Measurements from ENCODE around the gene CIB1. TPM values are rescaled to one million over a fixed set of nuclear protein-coding genes. Genes with fewer than 3 reads are reported as not detected.

The CIB1 gene
- total and polyA plus RNA-seq, 4 experiments from 2014 or later = 95.2 to 345 (median 179) TPM

DNA sequence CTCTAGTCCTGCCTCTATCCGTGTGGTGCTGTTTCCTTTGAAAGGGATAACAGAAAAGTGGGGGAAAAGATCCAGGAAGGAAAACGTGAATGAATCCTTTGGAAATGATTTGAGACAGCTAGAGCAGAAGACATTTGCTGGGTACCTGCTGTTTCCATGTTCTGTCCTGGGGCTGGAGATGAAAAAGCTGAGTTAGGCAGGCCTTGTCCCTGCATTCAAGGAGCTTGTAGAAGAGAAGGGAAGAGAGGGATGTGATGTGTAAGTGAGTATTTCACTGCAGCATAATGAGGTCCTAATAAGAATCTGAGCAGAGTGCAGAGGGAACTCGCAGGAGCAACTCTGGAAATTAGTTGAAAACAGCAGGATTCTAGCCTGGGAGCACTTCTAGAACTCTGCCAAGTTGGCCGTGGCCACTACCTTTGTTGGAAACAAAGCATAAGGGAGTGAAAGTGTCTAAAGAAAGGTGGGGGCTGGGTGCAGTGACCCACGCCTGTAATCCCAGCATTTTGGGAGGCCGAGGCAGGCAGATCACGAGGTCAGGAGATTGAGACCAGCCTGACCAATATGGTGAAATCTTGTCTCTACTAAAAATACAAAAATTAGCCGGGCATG lies 46.4 kb downstream of the CIB1 start:
- Mint-ChIP-seq H3K9me3 (no peaks in the 10 kb centered on the region), H3K36me3 (no peaks in the 10 kb centered on the region), H3K4me3 (peak overlapping the region in 3 of 8 donors; percentile 12 to 39 (median 18)), H3K4me1 (peaks cover 17 to 34% (median 25%) of the 10 kb centered on the region in 4 donors), H3K27ac (peak overlapping the region in 2 of 7 donors; percentile 25 to 61), H3K27me3 (no peaks in the 10 kb centered on the region)
- no peaks in the 10 kb centered on the region for H3K27me3 ChIP-seq (ENCODE audit: insufficient read depth, low read length)
- ChIA-PET POLR2A (ENCODE audit: partially characterized antibody) (interaction anchor here (1.0 to 4.3 kb wide), 2 partner anchors 14 to 43 kb away, joined by 3 to 27 read pairs; partner anchors contain the start of gene SEMA4B), CTCF (ENCODE audit: partially characterized antibody) (interaction anchor here (1.6 kb wide), 1 partner anchor 16 kb away, joined by 3 read pairs; no protein-coding TSS in a partner anchor)
- H3K27ac ChIP-seq (ENCODE audit: low read depth, low read length) = no peak overlapping the region
- no peaks in the 10 kb centered on the region for H3K9me3 ChIP-seq (ENCODE audit: control insufficient read depth in 1 of 2, low read length in 2 of 2)
- intact Hi-C loops (cut with micrococcal nuclease) = no loop called here
- H3K4me1 ChIP-seq (ENCODE audit: insufficient read depth, low read length) = peaks cover 29% of the 10 kb centered on the region
- no peak overlapping the region for H3K4me3 ChIP-seq (ENCODE audit: low read length in 2 of 2)
- no peak for DNase-seq
- no peaks in the 10 kb centered on the region for H3K36me3 ChIP-seq (ENCODE audit: insufficient read depth, low read length)

DNA sequence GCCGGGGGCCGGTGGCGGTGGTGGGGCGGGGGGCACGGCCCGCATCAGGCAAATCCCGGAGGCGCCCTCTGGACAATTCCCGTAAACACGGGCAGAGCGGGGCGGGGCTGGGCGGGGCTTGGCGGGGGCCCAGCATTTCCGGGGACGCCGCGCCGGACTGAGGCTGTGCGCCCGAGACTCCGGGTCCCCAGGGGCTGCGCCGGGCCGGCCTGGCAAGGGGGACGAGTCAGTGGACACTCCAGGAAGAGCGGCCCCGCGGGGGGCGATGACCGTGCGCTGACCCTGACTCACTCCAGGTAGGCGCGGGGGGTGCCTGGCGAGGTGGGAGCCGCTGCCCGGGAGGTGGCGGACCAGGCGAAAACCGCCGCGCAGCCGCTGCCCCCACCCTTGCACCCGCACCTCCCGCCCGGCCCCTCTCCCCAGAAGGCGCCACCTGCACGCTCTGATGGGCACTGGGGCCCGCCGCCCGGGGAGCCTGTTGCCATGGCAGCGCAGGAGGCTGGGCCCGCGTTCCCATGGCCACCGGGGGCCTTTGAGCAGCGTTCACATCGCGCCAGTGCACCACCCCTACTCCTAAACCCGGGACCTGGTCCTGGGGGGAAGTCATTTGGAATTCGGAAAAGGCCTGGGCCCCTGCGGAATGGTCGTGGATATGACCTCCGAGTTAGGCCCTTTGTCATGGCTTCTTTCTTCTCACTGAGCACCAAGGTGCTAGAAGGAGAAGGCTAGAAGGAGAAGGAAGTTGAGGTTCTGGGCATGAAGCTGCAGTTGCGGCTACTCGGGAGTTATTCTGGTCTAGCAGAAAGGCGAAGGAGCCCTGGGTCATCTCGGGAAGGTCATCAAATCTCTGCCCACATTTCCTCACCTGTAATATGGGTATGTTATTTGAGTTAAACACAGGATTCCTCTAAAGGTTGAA lies 48.7 kb downstream of the CIB1 start:
- Mint-ChIP-seq H3K27me3 (no peaks in the 10 kb centered on the region), H3K9me3 (no peaks in the 10 kb centered on the region), H3K4me1 (peaks cover 10 to 18% (median 14%) of the 10 kb centered on the region in 4 donors), H3K36me3 (no peaks in the 10 kb centered on the region), H3K27ac (peak overlapping the region; percentile 4 to 86 (median 81)), H3K4me3 (peak overlapping the region; percentile 81 to 92 (median 88))
- CTCF ChIA-PET (ENCODE audit: partially characterized antibody) = interaction anchor here (1.0 kb wide), 1 partner anchor 36 kb away, joined by 3 read pairs; no protein-coding TSS in a partner anchor
- H3K9me3 ChIP-seq (ENCODE audit: control insufficient read depth in 1 of 2, low read length in 2 of 2) = no peaks in the 10 kb centered on the region
- peaks cover 17% of the 10 kb centered on the region for H3K4me1 ChIP-seq (ENCODE audit: insufficient read depth, low read length)
- intact Hi-C loops (cut with micrococcal nuclease) = loop anchor here (2.0 kb wide), 2 partner anchors 16 to 46 kb away; partner anchors contain the start of gene SEMA4B
- DNase-seq = peak; percentile 56 to 71 (median 65)
- no peaks in the 10 kb centered on the region for H3K27me3 ChIP-seq (ENCODE audit: insufficient read depth, low read length)
- peak overlapping the region; percentile 51 for H3K27ac ChIP-seq (ENCODE audit: low read depth, low read length)
- peak overlapping the region; percentile 6 to 63 for H3K4me3 ChIP-seq (ENCODE audit: low read length in 2 of 2)
- POLR2A ChIA-PET (ENCODE audit: partially characterized antibody) = interaction anchor here (1.0 to 4.3 kb wide), 3 partner anchors 16 to 86 kb away, joined by 4 to 27 read pairs (median 4); partner anchors contain the start of genes NGRN and SEMA4B
- H3K36me3 ChIP-seq (ENCODE audit: insufficient read depth, low read length) = no peaks in the 10 kb centered on the region

DNA sequence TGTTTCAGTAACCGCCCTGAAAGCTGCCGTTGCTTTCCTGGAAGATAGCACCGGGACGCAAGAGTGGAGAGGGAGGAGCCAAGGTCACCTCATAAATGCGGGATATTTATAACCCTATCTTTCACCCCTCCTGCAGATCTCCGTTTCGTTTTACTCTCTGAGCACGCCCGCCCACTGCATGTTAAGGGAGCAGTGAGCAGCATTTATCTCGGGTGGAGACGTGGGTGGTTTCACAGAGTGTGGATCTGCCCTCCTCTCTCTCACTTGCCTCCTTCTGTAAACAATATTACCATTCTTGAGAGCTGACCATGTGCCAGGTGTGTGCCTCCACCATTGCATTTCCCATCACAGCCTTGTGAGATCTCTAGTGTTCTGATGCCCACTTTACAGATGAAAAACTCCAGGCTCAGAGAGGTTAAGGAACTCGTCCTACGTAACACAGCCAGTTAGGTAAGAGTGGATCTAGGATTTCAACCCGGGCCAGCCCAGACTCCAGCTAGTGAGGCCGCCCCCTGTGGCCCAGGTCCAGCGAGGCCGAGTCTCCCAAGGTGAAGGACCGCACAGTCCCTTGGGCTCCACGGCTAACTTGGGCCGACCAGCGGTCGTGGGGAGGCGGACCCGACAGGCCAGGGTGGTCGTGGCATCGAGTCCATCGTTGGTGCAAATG lies 49.5 kb downstream of the CIB1 start:
- peak overlapping the region; percentile 77 to 91 (median 87) for H3K4me3 Mint-ChIP-seq
- Histone ChIP-seq H3K36me3 (ENCODE audit: insufficient read depth, low read length) (no peaks in the 10 kb centered on the region), H3K4me1 (ENCODE audit: insufficient read depth, low read length) (peaks cover 17% of the 10 kb centered on the region), H3K4me3 (ENCODE audit: low read length in 2 of 2) (peak overlapping the region; percentile 6 to 63), H3K27me3 (ENCODE audit: insufficient read depth, low read length) (no peaks in the 10 kb centered on the region), H3K27ac (ENCODE audit: low read depth, low read length) (peak overlapping the region; percentile 51), H3K9me3 (ENCODE audit: control insufficient read depth in 1 of 2, low read length in 2 of 2) (no peaks in the 10 kb centered on the region)
- no peaks in the 10 kb centered on the region for H3K9me3 Mint-ChIP-seq
- H3K27ac Mint-ChIP-seq = peak overlapping the region; percentile 63 to 90 (median 79)
- peaks cover 10 to 21% (median 16%) of the 10 kb centered on the region in 4 donors for H3K4me1 Mint-ChIP-seq
- ChIA-PET CTCF (ENCODE audit: partially characterized antibody) (interaction anchor here (1.0 kb wide), 1 partner anchor 37 kb away, joined by 3 read pairs; no protein-coding TSS in a partner anchor), POLR2A (ENCODE audit: partially characterized antibody) (interaction anchor here (1.0 to 4.3 kb wide), 4 partner anchors 11 to 85 kb away, joined by 3 to 27 read pairs (median 4); partner anchors contain the start of genes NGRN and SEMA4B)
- intact Hi-C loops (cut with micrococcal nuclease) = loop anchor here (2.0 kb wide), 2 partner anchors 17 to 47 kb away; partner anchors contain the start of gene SEMA4B
- H3K36me3 Mint-ChIP-seq = no peaks in the 10 kb centered on the region
- H3K27me3 Mint-ChIP-seq = no peaks in the 10 kb centered on the region
- peak in 2 of 5 donors; percentile 14 to 16 for DNase-seq

DNA sequence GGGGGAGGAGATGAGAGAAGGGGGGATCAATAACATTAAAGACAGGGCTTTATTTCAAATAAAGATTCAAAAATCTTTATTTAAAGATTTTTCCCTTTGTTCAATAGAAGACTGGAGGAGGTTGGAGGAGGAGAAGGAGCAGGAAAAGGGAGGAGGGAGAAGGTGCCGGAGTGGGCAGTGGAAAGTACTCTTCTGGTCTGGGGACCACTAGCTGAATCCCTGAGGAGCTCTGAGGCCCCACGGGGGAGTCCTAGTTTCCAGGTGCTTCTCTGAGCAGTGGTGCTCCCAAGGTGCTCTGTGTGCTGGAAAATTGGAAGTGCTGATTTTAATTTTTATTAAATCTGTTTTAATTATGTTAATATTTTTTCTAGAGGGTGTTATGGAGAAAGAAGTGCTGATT lies 52.0 kb downstream of the CIB1 start:
- Mint-ChIP-seq H3K4me3 (no peak overlapping the region), H3K36me3 (no peaks in the 10 kb centered on the region), H3K27ac (peak overlapping the region in 1 of 7 donors; percentile 18), H3K4me1 (peaks cover 16 to 30% (median 24%) of the 10 kb centered on the region in 4 donors), H3K9me3 (no peaks in the 10 kb centered on the region), H3K27me3 (no peaks in the 10 kb centered on the region)
- Histone ChIP-seq H3K36me3 (ENCODE audit: insufficient read depth, low read length) (no peaks in the 10 kb centered on the region), H3K27me3 (ENCODE audit: insufficient read depth, low read length) (no peaks in the 10 kb centered on the region), H3K27ac (ENCODE audit: low read depth, low read length) (no peak overlapping the region), H3K4me1 (ENCODE audit: insufficient read depth, low read length) (peaks cover 27% of the 10 kb centered on the region), H3K4me3 (ENCODE audit: low read length in 2 of 2) (no peak overlapping the region), H3K9me3 (ENCODE audit: control insufficient read depth in 1 of 2, low read length in 2 of 2) (no peaks in the 10 kb centered on the region)
- CTCF ChIA-PET (ENCODE audit: partially characterized antibody) = no interaction called here
- intact Hi-C loops (cut with micrococcal nuclease) = no loop called here
- DNase-seq = no peak
- POLR2A ChIA-PET (ENCODE audit: partially characterized antibody) = interaction anchor here (1.6 kb wide), 1 partner anchor 19 kb away, joined by 3 read pairs; the partner anchor contains the start of gene SEMA4B

Other genes with a start within 250 kb of the CIB1 start
- gene ZNF710, start 232.6 kb downstream of the CIB1 start, total RNA-seq = 10 to 100 TPM; 19.2 to 19.7 TPM
- 1 to 10 TPM in 1 of 2 donors, under 1 TPM in 1; 0.10 to 2.7 TPM for gene ZNF710, start 232.6 kb downstream of the CIB1 start, polyA plus RNA-seq
- 10 to 100 TPM; 41.2 to 43.6 TPM for gene IDH2, start 131.5 kb downstream of the CIB1 start, total RNA-seq
- gene IDH2, start 131.5 kb downstream of the CIB1 start, polyA plus RNA-seq = 100 to 1,000 TPM; 106 to 139 TPM
- gene SEMA4B, start 32.6 kb downstream of the CIB1 start, total RNA-seq = 10 to 100 TPM; 18.9 to 23.0 TPM
- 10 to 100 TPM in 1 of 2 donors, 1 to 10 TPM in 1; 4.4 to 10.5 TPM for gene SEMA4B, start 32.6 kb downstream of the CIB1 start, polyA plus RNA-seq
- 10 to 100 TPM; 10.1 to 15.0 TPM for gene GDPGP1, start 268 bp upstream of the CIB1 start, total RNA-seq
- gene GDPGP1, start 268 bp upstream of the CIB1 start, polyA plus RNA-seq = 1 to 10 TPM in 1 of 2 donors, under 1 TPM in 1; 0.58 to 2.0 TPM
- 1 to 10 TPM; 1.1 to 1.4 TPM for gene TTLL13, start 15.6 kb upstream of the CIB1 start, total RNA-seq
- not detected for gene TTLL13, start 15.6 kb upstream of the CIB1 start, polyA plus RNA-seq
- gene NGRN, start 31.7 kb upstream of the CIB1 start, total RNA-seq = 10 to 100 TPM; 53.7 to 59.2 TPM
- 10 to 100 TPM; 42.6 to 45.1 TPM for gene NGRN, start 31.7 kb upstream of the CIB1 start, polyA plus RNA-seq
- under 1 TPM; 0.78 to 0.81 TPM for gene ZNF774, start 118.3 kb upstream of the CIB1 start, total RNA-seq
- gene ZNF774, start 118.3 kb upstream of the CIB1 start, polyA plus RNA-seq = not detected
- gene IQGAP1, start 154.3 kb upstream of the CIB1 start, total RNA-seq = 100 to 1,000 TPM; 128 to 132 TPM
- gene IQGAP1, start 154.3 kb upstream of the CIB1 start, polyA plus RNA-seq = 100 to 1,000 TPM in 1 of 2 donors, 10 to 100 TPM in 1; 86.1 to 121 TPM

All from CD4-positive, alpha-beta memory T cell (primary cell).